Transverse colon (tissue), 4 donors: ENCODE results near the gene TBC1D9B. TPM values are rescaled to one million over a fixed set of nuclear protein-coding genes. Genes with fewer than 3 reads are reported as not detected.

Experiments
- DNase-seq: peaks from one replicate; pipeline ENCODE4 v3.0.0-alpha.2; 2019
- H3K27ac ChIP-seq, 4 donors: fragments of 200-600 bp; sonication (generic); 2 replicates each; pipeline ENCODE4 v1.5.1; 2016 to 2018; ENCODE audit warnings: inconsistent platforms in 4 of 4
- H3K27me3 ChIP-seq: fragments of 200-600 bp; sonication (generic); 2 replicates; pipeline ENCODE4 v1.5.1; 2017; ENCODE audit warnings: inconsistent platforms
- H3K36me3 ChIP-seq, 4 donors: fragments of 200-600 bp; sonication (generic); 2 replicates each; pipeline ENCODE4 v1.5.1; 2017 to 2019; ENCODE audit warnings: inconsistent platforms in 4 of 4
- H3K4me1 ChIP-seq, 4 donors: fragments of 200-600 bp; sonication (generic); 2 replicates each; pipeline ENCODE4 v1.5.1; 2017 to 2020; ENCODE audit warnings: inconsistent platforms in 4 of 4
- H3K4me3 ChIP-seq, 4 donors: fragments of 200-600 bp; sonication (generic); 1 replicate in 1 of 4; 2 replicates in 3 of 4; pipeline versions ENCODE4 v1.5.1 to v1.6.1; 2017 to 2019; ENCODE audit warnings: inconsistent platforms in 4 of 4
- H3K9me3 ChIP-seq, 2 donors: fragments of 200-600 bp; sonication (generic); 2 replicates each; pipeline ENCODE4 v1.5.1; 2017 to 2019; ENCODE audit warnings: inconsistent platforms in 2 of 2
- EP300 ChIP-seq: sonication (generic); formaldehyde crosslinking; IDR thresholded peaks from one replicate; pipeline ENCODE4 v1.6.1; 2017; ENCODE audit warnings: antibody characterized with exemption, low read depth
- POLR2A ChIP-seq: fragments of 450-650 bp; IDR thresholded peaks from one replicate; pipeline ENCODE4 v1.6.1; 2016; ENCODE audit warnings: antibody characterized with exemption, mild to moderate bottlenecking, moderate library complexity
- POLR2AphosphoS5 ChIP-seq, 3 donors: sonication (generic); formaldehyde crosslinking; IDR thresholded peaks; one replicate each; pipeline ENCODE4 v1.6.1; 2016; ENCODE audit warnings: antibody characterized with exemption in 3 of 3
- WGBS, 2 donors: methylation state at CpG; one replicate each; pipeline ENCODE4 v1.1.5; 2018; ENCODE audit warnings: low coverage in 1 of 2; 5-methylcytosine and 5-hydroxymethylcytosine counted together
- in situ Hi-C, 4 donors: fragments of 200-750 bp; cut with MboI; loops; one replicate each; pipeline versions ENCODE4 v1.15.0 to v1.15.1; 2017; ENCODE audit warnings: low sequenced_read_pairs in 3 of 4, low pct_ligation_motif_present in 1 of 4, low pct_unique_long_range_greater_than_20kb in 1 of 4
- intact Hi-C: fragments of 100-400 bp; cut with DNase I; formaldehyde crosslinking; loops from one replicate; pipeline ENCODE4 v1.15.1; 2023; ENCODE audit warnings: low total_unique reads
- total RNA-seq, 4 donors: library from RNA; depleted of rRNA; stranded (reverse); fragments of >200 nt; gene quantifications; one replicate each; pipeline ENCODE4 v1.1.0, GENCODE V29; 2016
- TF ChIP-seq, protein P1 (sequence below), 5 experiments: fragments of 200-600 bp in 3 of 5; fragments of 450-650 bp in 2 of 5; sonication (generic) in 3 of 5; IDR thresholded peaks; 1 replicate in 2 of 5; 2 replicates in 3 of 5; pipeline ENCODE4 v1.5.1; 2016 to 2017; ENCODE audit warnings: antibody characterized with exemption in 5 of 5, inconsistent platforms in 3 of 5, mild to moderate bottlenecking in 2 of 5, moderate library complexity in 1 of 5

TBC1D9B gene
- total RNA-seq, 4 donors from 2014 or later, result 90.5 to 178 (median 127) TPM

DNA sequence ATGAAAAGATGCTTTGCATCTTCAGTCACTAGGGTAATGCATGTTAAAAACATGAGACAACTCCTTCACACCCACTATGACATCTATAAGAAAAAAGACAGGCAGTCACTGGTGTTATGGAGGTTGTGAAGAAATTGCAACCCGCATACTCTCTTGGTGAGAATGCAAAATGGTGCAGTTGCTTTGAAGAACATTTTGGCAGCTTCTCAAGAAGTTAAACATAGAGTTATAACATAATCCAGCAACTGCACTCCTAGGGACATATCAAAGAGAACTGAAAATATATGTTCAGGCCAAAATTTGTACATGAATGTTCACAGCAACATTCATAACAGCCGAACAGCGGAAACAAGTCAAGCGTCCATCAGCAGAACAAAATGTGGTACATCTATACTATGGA, 46.3 kb upstream of the TBC1D9B start:
- no peak for DNase-seq
- intact Hi-C loops, result no loop called here
- Histone ChIP-seq H3K36me3 (peaks cover 0 to 10% (median 4%) of the 10 kb centered on the region in 4 donors), H3K9me3 (no peaks in the 10 kb centered on the region), H3K27me3 (no peaks in the 10 kb centered on the region), H3K4me3 (no peak overlapping the region), H3K27ac (no peak overlapping the region), H3K4me1 (no peaks in the 10 kb centered on the region)
- 93 to 100% methylated on average over 4 of the region's 4 CpGs for WGBS, 2 donors
- in situ Hi-C loops, result no loop called here
- TF ChIP-seq POLR2AphosphoS5 (IDR thresholded peaks at IDR 0.05), result no peak
- no peak for TF ChIP-seq EP300
- TF ChIP-seq POLR2A, result no peak
- TF ChIP-seq, protein P1, sequence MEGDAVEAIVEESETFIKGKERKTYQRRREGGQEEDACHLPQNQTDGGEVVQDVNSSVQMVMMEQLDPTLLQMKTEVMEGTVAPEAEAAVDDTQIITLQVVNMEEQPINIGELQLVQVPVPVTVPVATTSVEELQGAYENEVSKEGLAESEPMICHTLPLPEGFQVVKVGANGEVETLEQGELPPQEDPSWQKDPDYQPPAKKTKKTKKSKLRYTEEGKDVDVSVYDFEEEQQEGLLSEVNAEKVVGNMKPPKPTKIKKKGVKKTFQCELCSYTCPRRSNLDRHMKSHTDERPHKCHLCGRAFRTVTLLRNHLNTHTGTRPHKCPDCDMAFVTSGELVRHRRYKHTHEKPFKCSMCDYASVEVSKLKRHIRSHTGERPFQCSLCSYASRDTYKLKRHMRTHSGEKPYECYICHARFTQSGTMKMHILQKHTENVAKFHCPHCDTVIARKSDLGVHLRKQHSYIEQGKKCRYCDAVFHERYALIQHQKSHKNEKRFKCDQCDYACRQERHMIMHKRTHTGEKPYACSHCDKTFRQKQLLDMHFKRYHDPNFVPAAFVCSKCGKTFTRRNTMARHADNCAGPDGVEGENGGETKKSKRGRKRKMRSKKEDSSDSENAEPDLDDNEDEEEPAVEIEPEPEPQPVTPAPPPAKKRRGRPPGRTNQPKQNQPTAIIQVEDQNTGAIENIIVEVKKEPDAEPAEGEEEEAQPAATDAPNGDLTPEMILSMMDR (IDR thresholded peaks at IDR 0.05), result no peak

DNA sequence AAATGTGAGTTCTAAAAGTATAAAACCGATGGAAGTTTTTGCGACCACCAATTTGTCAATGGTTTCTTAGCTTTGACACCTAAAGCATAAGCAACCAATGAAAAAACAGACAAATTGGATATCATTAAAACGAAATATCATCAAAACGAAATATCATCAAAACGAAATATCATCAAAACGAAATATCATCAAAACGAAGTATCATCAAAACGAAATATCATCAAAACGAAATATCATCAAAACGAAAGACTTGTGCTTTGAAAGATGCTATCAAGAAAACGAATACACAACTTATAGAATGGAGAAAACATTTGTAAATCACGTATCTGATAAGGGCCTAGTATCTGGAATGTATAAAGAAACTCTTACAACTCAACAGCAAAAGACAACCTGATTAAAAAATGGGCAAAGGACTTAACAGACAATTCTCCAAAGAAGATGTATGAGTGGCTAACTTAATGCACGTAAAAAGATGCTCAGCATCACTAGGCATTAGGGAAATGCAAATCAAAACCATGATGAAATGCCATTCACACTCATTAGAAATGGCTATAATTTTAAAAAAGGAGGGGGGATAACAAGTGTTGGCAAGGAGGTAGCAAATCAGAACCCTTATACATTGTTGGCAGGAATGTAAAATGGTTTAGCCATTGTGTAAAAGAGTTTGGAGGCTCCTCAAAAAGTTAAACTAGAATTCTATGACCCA, 29.4 kb upstream of the TBC1D9B start:
- no peak overlapping the region for H3K4me3 ChIP-seq
- H3K4me1 ChIP-seq, result no peaks in the 10 kb centered on the region
- no peak for DNase-seq
- no peaks in the 10 kb centered on the region for H3K27me3 ChIP-seq
- TF ChIP-seq POLR2AphosphoS5 (IDR thresholded peaks at IDR 0.05), result no peak
- TF ChIP-seq POLR2A, result no peak
- TF ChIP-seq, protein P1 (IDR thresholded peaks at IDR 0.05), result no peak
- no peak for TF ChIP-seq EP300
- in situ Hi-C loops, result no loop called here
- whole genome bisulfite sequencing, 2 donors, result 89% methylated on average over 13 of the region's 13 CpGs
- no peak overlapping the region for H3K27ac ChIP-seq
- intact Hi-C loops, result no loop called here
- H3K36me3 ChIP-seq, result no peaks in the 10 kb centered on the region
- H3K9me3 ChIP-seq, result no peaks in the 10 kb centered on the region

DNA sequence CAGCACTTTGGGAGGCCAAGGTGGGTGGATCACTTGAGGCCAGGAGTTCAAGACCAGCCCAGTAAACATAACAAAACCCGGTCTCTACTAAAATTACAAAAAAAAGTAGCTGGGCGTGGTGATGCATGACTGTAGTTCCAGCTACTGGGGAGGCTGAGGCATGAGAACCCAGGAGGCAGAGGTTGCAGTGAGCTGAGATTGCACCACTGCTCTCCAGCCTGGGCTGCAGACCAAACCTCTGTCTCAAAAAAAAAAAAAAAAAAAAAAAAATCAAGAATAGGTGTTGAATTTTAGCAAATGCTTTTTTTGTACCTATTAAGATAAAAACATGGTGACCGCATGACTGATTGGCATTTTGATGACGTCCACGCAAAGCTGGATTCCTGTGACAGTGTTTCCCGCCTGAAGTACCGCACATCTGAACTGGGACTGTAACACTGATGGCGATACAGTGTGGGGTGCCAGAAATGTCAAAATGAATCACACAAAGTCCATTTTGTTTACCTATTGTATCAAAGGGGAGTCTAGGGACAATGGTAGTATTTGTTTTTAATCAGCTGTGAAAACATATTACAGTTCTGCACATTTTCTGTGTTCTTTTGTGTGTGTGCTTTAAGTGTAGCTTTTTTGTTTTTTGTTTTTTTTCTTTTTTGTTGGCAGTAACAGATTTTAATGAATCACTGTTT, 23.2 kb upstream of the TBC1D9B start:
- in situ Hi-C loops, result no loop called here
- no peaks in the 10 kb centered on the region for H3K4me1 ChIP-seq
- WGBS, 2 donors, result 85 to 92% methylated on average over 6 to 8 of the region's 8 CpGs

DNA sequence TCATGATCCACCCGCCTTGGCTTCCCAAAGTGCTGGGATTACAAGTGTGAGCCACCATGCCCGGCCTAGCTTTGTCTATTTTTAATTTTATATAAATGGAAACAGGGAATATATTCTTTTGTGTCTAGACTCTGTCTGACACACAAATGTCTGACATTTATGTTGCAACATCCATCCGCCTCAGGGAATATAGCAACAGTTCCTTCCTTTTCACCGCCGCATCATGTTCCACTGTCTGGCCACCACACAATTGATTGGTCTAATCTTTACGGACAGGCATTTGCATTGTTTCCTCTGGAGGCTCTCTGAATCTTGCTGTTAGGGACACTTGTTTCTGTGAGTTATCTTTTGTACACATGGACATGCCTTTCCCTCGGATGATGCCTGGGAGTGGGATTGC, 20.1 kb upstream of the TBC1D9B start:
- no peaks in the 10 kb centered on the region for H3K27me3 ChIP-seq
- TF ChIP-seq, protein P1 (IDR thresholded peaks at IDR 0.05), result no peak
- no peak for TF ChIP-seq EP300
- no peaks in the 10 kb centered on the region for H3K36me3 ChIP-seq
- no peaks in the 10 kb centered on the region for H3K9me3 ChIP-seq
- H3K4me1 ChIP-seq, result no peaks in the 10 kb centered on the region
- intact Hi-C loops (no loop called here), in situ Hi-C loops (no loop called here)
- no peak overlapping the region for H3K4me3 ChIP-seq
- no peak overlapping the region for H3K27ac ChIP-seq
- WGBS, 2 donors, result 88 to 92% methylated on average over 6 to 7 of the region's 7 CpGs
- no peak for DNase-seq

More for the DNA sequence above, 23.2 kb upstream of the TBC1D9B start:
- H3K27ac ChIP-seq, result no peak overlapping the region
- no peaks in the 10 kb centered on the region for H3K9me3 ChIP-seq
- no peak overlapping the region for H3K4me3 ChIP-seq
- intact Hi-C loops, result no loop called here
- H3K36me3 ChIP-seq, result no peaks in the 10 kb centered on the region
- DNase-seq, result no peak
- H3K27me3 ChIP-seq, result no peaks in the 10 kb centered on the region
- TF ChIP-seq EP300 (no peak), POLR2A (no peak), POLR2AphosphoS5 (IDR thresholded peaks at IDR 0.05) (no peak)
- TF ChIP-seq, protein P1 (IDR thresholded peaks at IDR 0.05), result no peak
